ENCODE measurements around the gene POLR1A.

Gene POLR1A

GRCh38 chr2:85999061-85999831 is 106.4 kb downstream of the POLR1A start:
- no peak for TF ChIP-seq CTCF (IDR thresholded peaks at IDR 0.05; ENCODE audit: low read depth, low read length, missing control alignments)
- no peak overlapping the region for H3K4me3 ChIP-seq (ENCODE audit: low read depth, low read length)
- no peak for DNase-seq (ENCODE audit: low read depth)
- in situ Hi-C loops (cut with HindIII; ENCODE audit: low sequenced_read_pairs): no loop called here

GRCh38 chr2:85998071-85998991 is 107.4 kb downstream of the POLR1A start:
- H3K4me3 ChIP-seq (ENCODE audit: low read depth, low read length): no peak overlapping the region
- no peak for TF ChIP-seq CTCF (IDR thresholded peaks at IDR 0.05; ENCODE audit: low read depth, low read length, missing control alignments)
- peak; percentile 61 for DNase-seq (ENCODE audit: low read depth)
- in situ Hi-C loops (cut with HindIII; ENCODE audit: low sequenced_read_pairs): no loop called here

GRCh38 chr2:85997017-85997970 is 108.4 kb downstream of the POLR1A start:
- in situ Hi-C loops (cut with HindIII; ENCODE audit: low sequenced_read_pairs): no loop called here
- no peak for TF ChIP-seq CTCF (IDR thresholded peaks at IDR 0.05; ENCODE audit: low read depth, low read length, missing control alignments)
- no peak overlapping the region for H3K4me3 ChIP-seq (ENCODE audit: low read depth, low read length)
- no peak for DNase-seq (ENCODE audit: low read depth)

- no peak overlapping the region for H3K4me3 ChIP-seq (ENCODE audit: low read depth, low read length)
- DNase-seq (ENCODE audit: low read depth): no peak
- in situ Hi-C loops (cut with HindIII; ENCODE audit: low sequenced_read_pairs): no loop called here
- no peak for TF ChIP-seq CTCF (IDR thresholded peaks at IDR 0.05; ENCODE audit: low read depth, low read length, missing control alignments)
These were observed 109.1 kb downstream of the POLR1A start for GRCh38 chr2:85996591-85996990.

- no peak for DNase-seq (ENCODE audit: low read depth)
- no peak for TF ChIP-seq CTCF (IDR thresholded peaks at IDR 0.05; ENCODE audit: low read depth, low read length, missing control alignments)
- in situ Hi-C loops (cut with HindIII; ENCODE audit: low sequenced_read_pairs): no loop called here
- H3K4me3 ChIP-seq (ENCODE audit: low read depth, low read length): no peak overlapping the region
These were observed 109.8 kb downstream of the POLR1A start for GRCh38 chr2:85995648-85996529.
